Effector memory CD8-positive, alpha-beta T cell (primary cell): Measurements from ENCODE around the gene GFOD2.
"Not testable (repeated sequence)": the region's sequence is repeated elsewhere in the genome, so short reads cannot be mapped to it uniquely, and the experiment has no call there.

ENCODE experiments used
- ATAC-seq: fragments of 150-1000 bp; cut with Tn5 transposase; replicated peaks from 2 replicates; pipeline ENCODE4 v1.10.0; 2021; ENCODE audit warnings: mild to moderate bottlenecking, moderate library complexity
- DNase-seq, 3 experiments: peaks; one replicate each; pipeline ENCODE4 v3.0.0; 2021
- H3K27ac Mint-ChIP-seq, 2 donors: one replicate each; pipeline ENCODE4 v1.8.0; 2022; ENCODE audit warnings: mild to moderate bottlenecking in 2 of 2, mixed read lengths in 2 of 2, moderate library complexity in 2 of 2
- H3K27me3 Mint-ChIP-seq, 2 donors: one replicate each; pipeline ENCODE4 v1.8.0; 2022; ENCODE audit warnings: mixed read lengths in 2 of 2
- H3K36me3 Mint-ChIP-seq: one replicate; pipeline ENCODE4 v1.8.0; 2022; ENCODE audit warnings: mild to moderate bottlenecking, moderate library complexity, mixed read lengths; ENCODE audit not compliant: insufficient read depth
- H3K4me1 Mint-ChIP-seq, 2 donors: one replicate each; pipeline ENCODE4 v1.8.0; 2022; ENCODE audit warnings: low read depth in 2 of 2, mixed read lengths in 2 of 2
- H3K4me3 Mint-ChIP-seq, 2 donors: one replicate each; pipeline ENCODE4 v1.8.0; 2022; ENCODE audit warnings: mild to moderate bottlenecking in 2 of 2, mixed read lengths in 2 of 2, moderate library complexity in 2 of 2
- H3K9me3 Mint-ChIP-seq, 2 donors: one replicate each; pipeline ENCODE4 v1.8.0; 2022; ENCODE audit warnings: mixed read lengths in 2 of 2

The GFOD2 gene

GRCh38 chr16:67708368-67708771 is 10.7 kb downstream of the GFOD2 start:
- Mint-ChIP-seq H3K4me1 (peaks cover 13 to 28% of the 10 kb centered on the region in 2 donors), H3K27ac (peak overlapping the region in 1 of 2 donors; percentile 70)
- no peak for ATAC-seq

GRCh38 chr16:67707790-67708189 is 11.3 kb downstream of the GFOD2 start:
- DNase-seq: no peak
- ATAC-seq: no peak
- H3K36me3 Mint-ChIP-seq: peaks cover 8% of the 10 kb centered on the region
- no peaks in the 10 kb centered on the region for H3K27me3 Mint-ChIP-seq
- no peak overlapping the region for H3K4me3 Mint-ChIP-seq
- no peak overlapping the region for H3K27ac Mint-ChIP-seq
- H3K4me1 Mint-ChIP-seq: peaks cover 19 to 34% of the 10 kb centered on the region in 2 donors
- no peaks in the 10 kb centered on the region for H3K9me3 Mint-ChIP-seq

More at GRCh38 chr16:67708368-67708771, 10.7 kb downstream of the GFOD2 start:
- Mint-ChIP-seq H3K36me3 (peaks cover 8% of the 10 kb centered on the region), H3K4me3 (no peak overlapping the region), H3K9me3 (no peaks in the 10 kb centered on the region), H3K27me3 (no peaks in the 10 kb centered on the region)
- no peak for DNase-seq

- peaks cover 19 to 35% of the 10 kb centered on the region in 2 donors for H3K4me1 Mint-ChIP-seq
- no peak for ATAC-seq
These were observed 11.9 kb downstream of the GFOD2 start for GRCh38 chr16:67707210-67707609.

GRCh38 chr16:67704110-67704509 is 15.0 kb downstream of the GFOD2 start:
- peak overlapping the region in 1 of 2 donors; percentile 58 for H3K4me3 Mint-ChIP-seq
- peaks cover 4% of the 10 kb centered on the region for H3K36me3 Mint-ChIP-seq
- DNase-seq (no peak), ATAC-seq (no peak)
- no peaks in the 10 kb centered on the region for H3K27me3 Mint-ChIP-seq
- H3K4me1 Mint-ChIP-seq: peaks cover 14 to 22% of the 10 kb centered on the region in 2 donors
- H3K9me3 Mint-ChIP-seq: no peaks in the 10 kb centered on the region
- peak overlapping the region; percentile 91 to 95 for H3K27ac Mint-ChIP-seq

More at GRCh38 chr16:67707210-67707609, 11.9 kb downstream of the GFOD2 start:
- DNase-seq: no peak
- Mint-ChIP-seq H3K4me3 (no peak overlapping the region), H3K9me3 (no peaks in the 10 kb centered on the region), H3K36me3 (peaks cover 8% of the 10 kb centered on the region), H3K27me3 (no peaks in the 10 kb centered on the region), H3K27ac (no peak overlapping the region)

GRCh38 chr16:67703626-67704025 is 15.5 kb downstream of the GFOD2 start:
- Mint-ChIP-seq H3K27me3 (no peaks in the 10 kb centered on the region), H3K27ac (peak overlapping the region; percentile 91 to 95), H3K36me3 (peaks cover under 1% of the 10 kb centered on the region), H3K9me3 (no peaks in the 10 kb centered on the region), H3K4me3 (peak overlapping the region; percentile 58 to 59), H3K4me1 (peaks cover 14 to 22% of the 10 kb centered on the region in 2 donors)
- DNase-seq (no peak), ATAC-seq (peak; percentile 54)

- Mint-ChIP-seq H3K4me1 (peaks cover 17 to 18% of the 10 kb centered on the region in 2 donors), H3K4me3 (no peak overlapping the region), H3K9me3 (no peaks in the 10 kb centered on the region), H3K27ac (peak overlapping the region in 1 of 2 donors; percentile 8), H3K27me3 (no peaks in the 10 kb centered on the region), H3K36me3 (no peaks in the 10 kb centered on the region)
- ATAC-seq: no peak
- no peak for DNase-seq
These were observed 17.0 kb downstream of the GFOD2 start for GRCh38 chr16:67702130-67702529.

GRCh38 chr16:67701420-67701819 is 17.7 kb downstream of the GFOD2 start:
- H3K4me3 Mint-ChIP-seq: no peak overlapping the region
- H3K27ac Mint-ChIP-seq: peak overlapping the region in 1 of 2 donors; percentile 8
- DNase-seq (no peak), ATAC-seq (no peak)
- H3K4me1 Mint-ChIP-seq: peaks cover 17 to 18% of the 10 kb centered on the region in 2 donors
- H3K36me3 Mint-ChIP-seq: no peaks in the 10 kb centered on the region
- no peaks in the 10 kb centered on the region for H3K9me3 Mint-ChIP-seq
- no peaks in the 10 kb centered on the region for H3K27me3 Mint-ChIP-seq

GRCh38 chr16:67699265-67699664 is 19.9 kb downstream of the GFOD2 start:
- H3K27me3 Mint-ChIP-seq: no peaks in the 10 kb centered on the region
- ATAC-seq: no peak
- DNase-seq: no peak
- no peak overlapping the region for H3K27ac Mint-ChIP-seq
- H3K9me3 Mint-ChIP-seq: no peaks in the 10 kb centered on the region
- H3K4me3 Mint-ChIP-seq: no peak overlapping the region
- no peaks in the 10 kb centered on the region for H3K36me3 Mint-ChIP-seq
- H3K4me1 Mint-ChIP-seq: peaks cover 14% of the 10 kb centered on the region in 2 donors

GRCh38 chr16:67697422-67698185 is 21.5 kb downstream of the GFOD2 start:
- Mint-ChIP-seq H3K9me3 (no peaks in the 10 kb centered on the region), H3K27me3 (no peaks in the 10 kb centered on the region), H3K36me3 (peaks cover 3% of the 10 kb centered on the region), H3K27ac (no peak overlapping the region), H3K4me1 (peaks cover 0 to 3% of the 10 kb centered on the region in 2 donors), H3K4me3 (no peak overlapping the region)
- DNase-seq (no peak), ATAC-seq (no peak)

- Mint-ChIP-seq H3K4me1 (peaks cover 0 to 3% of the 10 kb centered on the region in 2 donors), H3K27ac (peak overlapping the region; percentile 31 to 81), H3K4me3 (no peak overlapping the region), H3K36me3 (peaks cover 3% of the 10 kb centered on the region), H3K27me3 (no peaks in the 10 kb centered on the region), H3K9me3 (no peaks in the 10 kb centered on the region)
- ATAC-seq: no peak
- DNase-seq: no peak
These were observed 24.5 kb downstream of the GFOD2 start for GRCh38 chr16:67694611-67695010.

GRCh38 chr16:67693517-67694285 is 25.4 kb downstream of the GFOD2 start:
- H3K27ac Mint-ChIP-seq, DNase-seq, H3K4me1 Mint-ChIP-seq, H3K4me3 Mint-ChIP-seq, ATAC-seq, H3K36me3 Mint-ChIP-seq, H3K27me3 Mint-ChIP-seq, H3K9me3 Mint-ChIP-seq: not testable (repeated sequence)

- no peaks in the 10 kb centered on the region for H3K9me3 Mint-ChIP-seq
- H3K36me3 Mint-ChIP-seq: peaks cover 12% of the 10 kb centered on the region
- ATAC-seq (no peak), DNase-seq (no peak)
- peak overlapping the region in 1 of 2 donors; percentile 68 for H3K27ac Mint-ChIP-seq
- peaks cover 0 to 7% of the 10 kb centered on the region in 2 donors for H3K4me1 Mint-ChIP-seq
- H3K27me3 Mint-ChIP-seq: no peaks in the 10 kb centered on the region
- peak overlapping the region in 1 of 2 donors; percentile 10 for H3K4me3 Mint-ChIP-seq
These were observed 33.6 kb downstream of the GFOD2 start for GRCh38 chr16:67685388-67686112.

GRCh38 chr16:67683767-67684166 is 35.3 kb downstream of the GFOD2 start:
- Mint-ChIP-seq H3K27ac (no peak overlapping the region), H3K36me3 (peaks cover 13% of the 10 kb centered on the region), H3K27me3 (no peaks in the 10 kb centered on the region), H3K9me3 (no peaks in the 10 kb centered on the region), H3K4me3 (no peak overlapping the region), H3K4me1 (peaks cover 0 to 7% of the 10 kb centered on the region in 2 donors)
- DNase-seq (no peak), ATAC-seq (no peak)
